HepG2 (cell line): ENCODE results near the gene DLST. TPM values are rescaled to one million over a fixed set of nuclear protein-coding genes. Genes with fewer than 3 reads are reported as not detected.

ENCODE experiments used
- ATAC-seq: fragments of 200-7000 bp; cut with Tn5 transposase; 3 replicates; pipeline ENCODE4 v1.9.1; 2020; ENCODE audit warnings: mild to moderate bottlenecking, moderate library complexity
- BruUV-seq: library from RNA; stranded (reverse); fragments of 400-500 nt; replicated peaks from 2 replicates; lab custom pipeline; 2021; lab: Mats Ljungman, UMichigan
- CTCF ChIA-PET: fragments of 300-600 bp; formaldehyde crosslinking; extraction: SDS; loops from one replicate; lab custom pipeline; 2021; ENCODE audit warnings: low total read pairs, inconsistent platforms, low intra/inter-chr PET ratio; lab: Yijun Ruan, JAX
- POLR2A ChIA-PET: fragments of 350-600 bp; sonication (Branson Sonifier 250); formaldehyde crosslinking; loops from one replicate; lab custom pipeline; 2020; ENCODE audit warnings: antibody characterized with exemption, inconsistent platforms; lab: Yijun Ruan, JAX
- DNase-seq: peaks from one replicate; pipeline ENCODE4 v3.0.0-alpha.2; 2015; ENCODE audit warnings: low spot score
- FAIRE-seq: peaks from 3 replicates; lab custom pipeline; 2011; peaks lifted over from hg19 to GRCh38; lab: Jason Lieb, UNC
- H2AFZ ChIP-seq: one replicate; pipeline ENCODE4 v1.6.1; 2011; ENCODE audit warnings: low read length, inconsistent platforms
- H3K27ac ChIP-seq: fragments of 300-600 bp; 3 replicates; pipeline ENCODE4 v1.8.0; 2011; ENCODE audit warnings: mixed run types, mild to moderate bottlenecking, mixed read lengths, low read length, inconsistent platforms; ENCODE audit not compliant: insufficient read depth; ENCODE audit errors: extremely low read length
- H3K27me3 ChIP-seq, 2 experiments: fragments of 200-600 bp in 1 of 2; 2 replicates in 1 of 2; 3 replicates in 1 of 2; pipeline versions ENCODE4 v1.6.0 to v1.8.0; 2011; ENCODE audit warnings: low read length in 2 of 2, mild to moderate bottlenecking in 2 of 2, moderate library complexity in 2 of 2, inconsistent platforms in 1 of 2; ENCODE audit not compliant: insufficient read depth in 2 of 2, control insufficient read depth in 1 of 2
- H3K36me3 ChIP-seq, 2 experiments: fragments of 200-600 bp in 1 of 2; replicated peaks in 1 of 2; 2 replicates in 1 of 2; 3 replicates in 1 of 2; pipeline versions ENCODE4 v1.5.1 to v1.8.0; 2011; ENCODE audit warnings: low read length in 2 of 2, inconsistent platforms in 1 of 2; ENCODE audit not compliant: insufficient read depth in 2 of 2, control insufficient read depth in 1 of 2
- H3K4me1 ChIP-seq: 2 replicates; pipeline ENCODE4 v1.5.1; 2012; ENCODE audit warnings: low read length, inconsistent platforms; ENCODE audit not compliant: insufficient read depth
- H3K4me2 ChIP-seq: 2 replicates; pipeline ENCODE4 v1.6.0; 2011; ENCODE audit warnings: low read depth, low read length, inconsistent platforms
- H3K4me3 ChIP-seq, 3 experiments: fragments of 200-600 bp in 1 of 3; sonication (generic), shearing (Covaris generic) in 1 of 3; replicated peaks in 1 of 3; 2 replicates each; pipeline ENCODE4 v1.5.1; 2011 to 2016; ENCODE audit warnings: low read length in 3 of 3, inconsistent platforms in 2 of 3, low read depth in 2 of 3, mild to moderate bottlenecking in 2 of 3, control low read depth in 1 of 3, mixed read lengths in 1 of 3; ENCODE audit not compliant: insufficient read depth in 1 of 3
- H3K79me2 ChIP-seq: one replicate; pipeline ENCODE4 v1.6.1; 2011; ENCODE audit warnings: low read length, inconsistent platforms; ENCODE audit not compliant: insufficient read depth
- H3K9ac ChIP-seq: 2 replicates; pipeline ENCODE4 v1.6.0; 2011; ENCODE audit warnings: mild to moderate bottlenecking, low read depth, low read length, inconsistent platforms; ENCODE audit not compliant: insufficient read depth
- H3K9me3 ChIP-seq: 2 replicates; pipeline ENCODE4 v1.5.1; 2012; ENCODE audit warnings: mild to moderate bottlenecking, low read length
- H4K20me1 ChIP-seq: 2 replicates; pipeline ENCODE4 v1.6.0; 2011; ENCODE audit warnings: inconsistent platforms, mild to moderate bottlenecking, low read length, moderate library complexity; ENCODE audit not compliant: insufficient read depth
- AGO2 ChIP-seq: fragments of 200-400 bp; formaldehyde crosslinking; optimal IDR thresholded peaks from 2 replicates; pipeline ENCODE3; 2017; ENCODE audit warnings: mild to moderate bottlenecking, low read depth, low read length, moderate library complexity
- EP300 ChIP-seq, 3 experiments: sonication (generic) in 1 of 3; formaldehyde crosslinking in 1 of 3; IDR thresholded peaks; 2 replicates each; pipeline versions ENCODE4 v1.5.1 to v1.6.1; 2011 to 2020; ENCODE audit warnings: low read depth in 2 of 3, low read length in 2 of 3, borderline replicate concordance in 1 of 3, improper control_type of control experiment in 1 of 3, mild to moderate bottlenecking in 1 of 3, missing genetic modification reagents in 1 of 3, moderate library complexity in 1 of 3
- NR1H2 ChIP-seq: sonication (generic); formaldehyde crosslinking; IDR thresholded peaks from 2 replicates; pipeline ENCODE4 v1.8.1; 2022; ENCODE audit warnings: low read depth, missing genetic modification reagents, borderline replicate concordance
- SOX5 ChIP-seq: IDR thresholded peaks from 2 replicates; pipeline ENCODE4 v1.6.1; 2016; ENCODE audit warnings: borderline replicate concordance
- ZKSCAN5 ChIP-seq: sonication (generic); formaldehyde crosslinking; IDR thresholded peaks from 2 replicates; pipeline ENCODE4 v1.5.1; 2020; ENCODE audit warnings: mild to moderate bottlenecking, missing genetic modification reagents
- ZNF30 ChIP-seq: sonication (generic); formaldehyde crosslinking; IDR thresholded peaks from 2 replicates; pipeline ENCODE4 v1.5.0; 2020; ENCODE audit warnings: mild to moderate bottlenecking, missing genetic modification reagents
- ZNF530 ChIP-seq: sonication (generic); formaldehyde crosslinking; IDR thresholded peaks from 2 replicates; pipeline ENCODE4 v1.5.0; 2020; ENCODE audit warnings: low read depth, mild to moderate bottlenecking, missing genetic modification reagents
- WGBS: methylation state at CpG from one replicate; pipeline ENCODE4 v1.1.6; 2017; ENCODE audit warnings: low lambda C conversion rate; 5-methylcytosine and 5-hydroxymethylcytosine counted together
- in situ Hi-C: cut with HindIII; loops from 2 replicates; pipeline ENCODE4 v1.10.0; 2017; ENCODE audit warnings: low pct_unique_long_range_greater_than_20kb; ENCODE audit not compliant: extremely low pct_ligation_motif_present
- intact Hi-C: fragments of 100-400 bp; cut with micrococcal nuclease; formaldehyde crosslinking; loops from one replicate; pipeline ENCODE4 v1.10.0; 2022; ENCODE audit not compliant: unreplicated experiment
- polyA plus RNA-seq, 8 experiments: library from polyadenylated mRNA; depleted of rRNA in 3 of 8; stranded (reverse) in 7 of 8; unstranded in 1 of 8; fragments of >200 nt; fragmentation: Illumina TruSeq in 4 of 8; extraction: Trizol in 4 of 8; gene quantifications; 2 replicates each; pipeline versions ENCODE4 v1.2.1 to v1.2.3, GENCODE V29; 2011 to 2016; ENCODE audit warnings: low read depth in 4 of 8, missing spikeins in 1 of 8, mixed read lengths in 1 of 8; ENCODE audit not compliant: insufficient read depth in 1 of 8
- total RNA-seq, 5 experiments: library from RNA; depleted of rRNA; stranded (reverse); fragments of >200 nt; fragmentation: Illumina TruSeq; extraction: Trizol; gene quantifications; 2 replicates each; pipeline ENCODE4 v1.2.3, GENCODE V29; 2016; ENCODE audit warnings: low read depth in 1 of 5
- TF ChIP-seq, protein P1 (sequence below): IDR thresholded peaks from 2 replicates; pipeline ENCODE4 v1.6.1; 2016

Gene DLST
- total and polyA plus RNA-seq, 2 of the 13 experiments (the other 11 are each of a cell fraction or from before 2014, with no cell fraction given): 56.5 to 94.3 TPM

- no peaks in the 10 kb centered on the region for H3K9me3 ChIP-seq
- CTCF ChIA-PET: no interaction called here
- no peak overlapping the region for H3K4me2 ChIP-seq
- no TSS peak for BruUV-seq
- POLR2A ChIA-PET: interaction anchor here (0.9 kb wide), 1 partner anchor 100 kb away, joined by 3 read pairs; no protein-coding TSS in a partner anchor
- peaks cover 15% of the 10 kb centered on the region for H3K79me2 ChIP-seq
- H4K20me1 ChIP-seq: no peaks in the 10 kb centered on the region; the same call in 1 of the 2 replicates
- TF ChIP-seq ZNF30 (CRISPR knock-in tag) (no peak), ZNF530 (CRISPR knock-in tag) (no peak), NR1H2 (CRISPR knock-in tag) (no peak), EP300 (IDR thresholded peaks at IDR 0.05; ENCODE audit: low read depth in 2 of 2, low read length in 2 of 2) (no peak), EP300 (CRISPR knock-in tag; IDR thresholded peaks at IDR 0.05; ENCODE audit: borderline replicate concordance) (no peak), SOX5 (CRISPR knock-in tag) (no peak), ZKSCAN5 (CRISPR knock-in tag) (no peak), AGO2 (peak; percentile 54)
- TF ChIP-seq, protein P1, sequence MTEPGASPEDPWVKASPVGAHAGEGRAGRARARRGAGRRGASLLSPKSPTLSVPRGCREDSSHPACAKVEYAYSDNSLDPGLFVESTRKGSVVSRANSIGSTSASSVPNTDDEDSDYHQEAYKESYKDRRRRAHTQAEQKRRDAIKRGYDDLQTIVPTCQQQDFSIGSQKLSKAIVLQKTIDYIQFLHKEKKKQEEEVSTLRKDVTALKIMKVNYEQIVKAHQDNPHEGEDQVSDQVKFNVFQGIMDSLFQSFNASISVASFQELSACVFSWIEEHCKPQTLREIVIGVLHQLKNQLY (CRISPR knock-in tag): no peak
- TF ChIP-seq, all 625 proteins: peak for 1
- intact Hi-C loops: no loop called here
- FAIRE-seq: no peak
- WGBS: 100% methylated on average over 1 of the region's 16 CpGs
- peaks cover 67% of the 10 kb centered on the region for H3K4me1 ChIP-seq
- no peak overlapping the region for H3K4me3 ChIP-seq
- no peak overlapping the region for H3K27ac ChIP-seq
- no peak overlapping the region for H2AFZ ChIP-seq
- DNase-seq: no peak
- no peak overlapping the region for H3K9ac ChIP-seq
- peaks cover 8 to 24% of the 10 kb centered on the region in 2 experiments for H3K36me3 ChIP-seq
- no peak for ATAC-seq
- no peaks in the 10 kb centered on the region for H3K27me3 ChIP-seq
- in situ Hi-C loops: no loop called here
Measured at GRCh38 chr14:74949191-74949601, 67.5 kb downstream of the DLST start.
